H9 (cell line): ENCODE data around the gene SLC25A15. TPM values are rescaled to one million over a fixed set of nuclear protein-coding genes. Genes with fewer than 3 reads are reported as not detected.

Experiments used
- DNase-seq: peaks from one replicate; pipeline ENCODE4 v3.0.0-alpha.2; 2017
- H2AFZ ChIP-seq: one replicate; pipeline ENCODE4 v1.6.1; 2013; ENCODE audit warnings: mild to moderate bottlenecking, low read length, control low read depth, moderate library complexity
- H2AK5ac ChIP-seq: 2 replicates; pipeline ENCODE4 v1.6.1; 2013; ENCODE audit warnings: low read length, control low read depth, mixed read lengths; ENCODE audit not compliant: insufficient read length
- H2BK120ac ChIP-seq: one replicate; pipeline ENCODE4 v1.6.1; 2013; ENCODE audit warnings: low read depth, mild to moderate bottlenecking, low read length, control low read depth, inconsistent platforms; ENCODE audit not compliant: poor library complexity, severe bottlenecking
- H2BK12ac ChIP-seq: 2 replicates; pipeline ENCODE4 v1.6.1; 2013; ENCODE audit warnings: low read length, control low read depth, mixed read lengths, low read depth; ENCODE audit not compliant: insufficient read length
- H2BK15ac ChIP-seq: 2 replicates; pipeline ENCODE4 v1.6.1; 2013; ENCODE audit warnings: low read depth, low read length, control low read depth
- H2BK20ac ChIP-seq: one replicate; pipeline ENCODE4 v1.6.1; 2013; ENCODE audit warnings: low read depth, mild to moderate bottlenecking, low read length, control low read depth, inconsistent platforms; ENCODE audit not compliant: poor library complexity, severe bottlenecking
- H2BK5ac ChIP-seq: 2 replicates; pipeline ENCODE4 v1.6.1; 2013; ENCODE audit warnings: low read length, control low read depth, mixed read lengths; ENCODE audit not compliant: insufficient read length
- H3K14ac ChIP-seq: 2 replicates; pipeline ENCODE4 v1.6.1; 2013; ENCODE audit warnings: low read length, control low read depth; ENCODE audit not compliant: insufficient read depth
- H3K18ac ChIP-seq: 2 replicates; pipeline ENCODE4 v1.6.1; 2013; ENCODE audit warnings: low read depth, mild to moderate bottlenecking, mixed read lengths, low read length, control low read depth; ENCODE audit not compliant: insufficient read length
- H3K23ac ChIP-seq: 2 replicates; pipeline ENCODE4 v1.6.1; 2013; ENCODE audit warnings: low read length, control low read depth, mixed read lengths, low read depth; ENCODE audit not compliant: insufficient read length
- H3K23me2 ChIP-seq: 2 replicates; pipeline ENCODE4 v1.6.1; 2013; ENCODE audit warnings: low read depth, mild to moderate bottlenecking, mixed read lengths, low read length, control low read depth; ENCODE audit not compliant: insufficient read length, poor library complexity, severe bottlenecking
- H3K27ac ChIP-seq: 2 replicates; pipeline ENCODE4 v1.5.1; 2013; ENCODE audit warnings: low read length, control low read depth, mixed read lengths, low read depth; ENCODE audit not compliant: insufficient read length
- H3K27me3 ChIP-seq: 2 replicates; pipeline ENCODE4 v1.6.1; 2013; ENCODE audit warnings: low read length, control low read depth, inconsistent platforms; ENCODE audit not compliant: insufficient read depth
- H3K4ac ChIP-seq: 2 replicates; pipeline ENCODE4 v1.6.1; 2013; ENCODE audit warnings: low read depth, mild to moderate bottlenecking, control low read depth, inconsistent platforms, low read length, moderate library complexity
- H3K4me1 ChIP-seq: 2 replicates; pipeline ENCODE4 v1.6.1; 2013; ENCODE audit warnings: low read length, control low read depth, inconsistent platforms; ENCODE audit not compliant: insufficient read depth
- H3K4me2 ChIP-seq: 2 replicates; pipeline ENCODE4 v1.6.1; 2013; ENCODE audit warnings: low read length, control low read depth, mixed read lengths; ENCODE audit not compliant: insufficient read length, insufficient read depth
- H3K56ac ChIP-seq: 2 replicates; pipeline ENCODE4 v1.6.1; 2013; ENCODE audit warnings: low read depth, mild to moderate bottlenecking, mixed read lengths, low read length, control low read depth; ENCODE audit not compliant: insufficient read length
- H3K79me1 ChIP-seq: 2 replicates; pipeline ENCODE4 v1.6.1; 2013; ENCODE audit warnings: low read depth, mild to moderate bottlenecking, moderate library complexity, low read length, control low read depth, inconsistent platforms; ENCODE audit not compliant: insufficient read depth, poor library complexity, severe bottlenecking
- H3K79me2 ChIP-seq: 2 replicates; pipeline ENCODE4 v1.6.1; 2013; ENCODE audit warnings: low read length, control low read depth, inconsistent platforms; ENCODE audit not compliant: insufficient read depth
- H3K9ac ChIP-seq: 2 replicates; pipeline ENCODE4 v1.6.1; 2013; ENCODE audit warnings: low read length, control low read depth, mixed read lengths; ENCODE audit not compliant: insufficient read length; ENCODE audit errors: extremely low read depth
- H3K9me3 ChIP-seq: one replicate; pipeline ENCODE4 v1.6.1; 2013; ENCODE audit warnings: low read depth, low read length, inconsistent platforms; ENCODE audit not compliant: control insufficient read depth
- H3T11ph ChIP-seq: one replicate; pipeline ENCODE4 v1.6.1; 2013; ENCODE audit warnings: mild to moderate bottlenecking, low read length, control low read depth, inconsistent platforms
- H4K20me1 ChIP-seq: one replicate; pipeline ENCODE4 v1.6.1; 2013; ENCODE audit not compliant: control insufficient read depth, insufficient read length, insufficient read depth
- H4K5ac ChIP-seq: 2 replicates; pipeline ENCODE4 v1.6.1; 2013; ENCODE audit warnings: low read depth, mild to moderate bottlenecking, mixed read lengths, low read length, control low read depth; ENCODE audit not compliant: insufficient read length
- H4K8ac ChIP-seq: replicated peaks from 2 replicates; pipeline ENCODE4 v1.6.1; 2013; ENCODE audit warnings: low read length, control low read depth, mixed read lengths, low read depth; ENCODE audit not compliant: insufficient read length
- H4K91ac ChIP-seq: 2 replicates; pipeline ENCODE4 v1.6.1; 2013; ENCODE audit warnings: low read depth, mild to moderate bottlenecking, moderate library complexity, mixed read lengths, low read length, control low read depth; ENCODE audit not compliant: insufficient read length
- H3K27ac Mint-ChIP-seq, 3 experiments: 2 replicates in 2 of 3; 3 replicates in 1 of 3; pipeline ENCODE4 v1.8.0; 2020 to 2021; ENCODE audit warnings: mixed read lengths in 3 of 3, mild to moderate bottlenecking in 1 of 3, moderate library complexity in 1 of 3
- H3K27me3 Mint-ChIP-seq: 2 replicates; pipeline ENCODE4 v1.8.0; 2021; ENCODE audit warnings: low read depth, mild to moderate bottlenecking, moderate library complexity, mixed read lengths
- H3K36me3 Mint-ChIP-seq, 3 experiments: 2 replicates in 2 of 3; 3 replicates in 1 of 3; pipeline ENCODE4 v1.8.0; 2020 to 2021; ENCODE audit warnings: low read depth in 3 of 3, mixed read lengths in 3 of 3; ENCODE audit not compliant: insufficient read depth in 1 of 3
- H3K4me1 Mint-ChIP-seq, 2 experiments: 2 replicates each; pipeline ENCODE4 v1.8.0; 2020; ENCODE audit warnings: mixed read lengths in 2 of 2
- H3K4me3 Mint-ChIP-seq, 2 experiments: 2 replicates in 1 of 2; 3 replicates in 1 of 2; pipeline ENCODE4 v1.8.0; 2020 to 2021; ENCODE audit warnings: mild to moderate bottlenecking in 2 of 2, mixed read lengths in 2 of 2, moderate library complexity in 1 of 2
- H3K9me3 Mint-ChIP-seq, 2 experiments: 2 replicates in 1 of 2; 3 replicates in 1 of 2; pipeline ENCODE4 v1.8.0; 2020; ENCODE audit warnings: mild to moderate bottlenecking in 2 of 2, mixed read lengths in 2 of 2, moderate library complexity in 1 of 2
- WGBS: extraction: QIAGEN DNeasy Blood & Tissue Kit; methylation state at CpG from one replicate; pipeline ENCODE4 v1.1.7; 2013; ENCODE audit warnings: missing lambda C conversion rate, low lambda C conversion rate, mixed read lengths; ENCODE audit not compliant: insufficient read length; ENCODE audit errors: extremely low coverage; 5-methylcytosine and 5-hydroxymethylcytosine counted together
- total RNA-seq: library from RNA; stranded (reverse); gene quantifications from 2 replicates; pipeline ENCODE4 v1.2.1, GENCODE V29; 2021
- TF ChIP-seq, protein P1 (sequence below): fragments of 200-600 bp; sonication (generic); conservative IDR thresholded peaks from 3 replicates; pipeline ENCODE4 v1.8.0; 2021; ENCODE audit warnings: antibody characterized with exemption, mild to moderate bottlenecking

Gene SLC25A15
- total RNA-seq, 1 experiment from 2014 or later = 21.1 TPM

DNA sequence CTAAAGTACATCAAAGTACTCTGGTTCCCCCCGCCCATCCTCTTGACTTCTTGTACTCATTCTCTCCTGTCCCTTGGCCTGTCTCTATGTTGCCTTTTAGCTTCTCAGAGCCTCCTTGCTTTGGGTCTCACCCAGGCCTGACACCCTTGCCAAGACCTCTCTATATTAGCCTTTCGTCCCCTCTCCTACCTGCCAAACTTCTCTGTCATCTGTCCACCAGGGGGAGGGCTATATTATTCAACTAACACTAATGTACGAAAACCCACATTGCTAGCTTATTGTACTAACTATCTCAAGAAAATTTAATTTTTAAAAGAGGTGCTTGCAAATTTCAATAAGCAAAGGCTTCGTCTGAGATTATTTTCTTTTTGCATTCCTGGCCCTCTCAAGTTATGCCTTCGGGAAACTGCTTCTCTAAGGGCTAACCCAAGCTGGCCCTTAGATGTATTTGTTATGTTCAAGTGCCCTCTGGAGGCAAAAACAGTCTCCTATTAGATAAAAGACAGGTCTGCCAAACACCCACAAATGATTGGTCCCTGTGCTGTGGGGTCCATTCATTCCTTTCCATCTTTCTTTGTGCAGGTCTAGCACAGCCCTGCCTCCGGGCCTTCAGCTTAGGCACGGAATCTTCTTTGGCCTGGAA, 12.1 kb upstream of the SLC25A15 start:
- no peak overlapping the region for H3K4me2 ChIP-seq
- H3K23me2 ChIP-seq = no peaks in the 10 kb centered on the region
- H4K5ac ChIP-seq = no peak overlapping the region
- H2AK5ac ChIP-seq = no peak overlapping the region
- Mint-ChIP-seq H3K36me3 (no peaks in the 10 kb centered on the region), H3K4me3 (peak overlapping the region; percentile 33 to 45; a peak in 3 of 5 replicates), H3K4me1 (peaks cover 8 to 18% of the 10 kb centered on the region in 2 experiments), H3K27ac (no peak overlapping the region), H3K9me3 (no peaks in the 10 kb centered on the region), H3K27me3 (no peaks in the 10 kb centered on the region)
- H2AFZ ChIP-seq = no peak overlapping the region
- no peak overlapping the region for H3K4ac ChIP-seq
- H3K23ac ChIP-seq = no peak overlapping the region
- peak; percentile 51 for DNase-seq
- no CpG with 5 or more reads among the region's 7 CpGs for WGBS
- no peaks in the 10 kb centered on the region for H3K79me1 ChIP-seq
- TF ChIP-seq, protein P1, sequence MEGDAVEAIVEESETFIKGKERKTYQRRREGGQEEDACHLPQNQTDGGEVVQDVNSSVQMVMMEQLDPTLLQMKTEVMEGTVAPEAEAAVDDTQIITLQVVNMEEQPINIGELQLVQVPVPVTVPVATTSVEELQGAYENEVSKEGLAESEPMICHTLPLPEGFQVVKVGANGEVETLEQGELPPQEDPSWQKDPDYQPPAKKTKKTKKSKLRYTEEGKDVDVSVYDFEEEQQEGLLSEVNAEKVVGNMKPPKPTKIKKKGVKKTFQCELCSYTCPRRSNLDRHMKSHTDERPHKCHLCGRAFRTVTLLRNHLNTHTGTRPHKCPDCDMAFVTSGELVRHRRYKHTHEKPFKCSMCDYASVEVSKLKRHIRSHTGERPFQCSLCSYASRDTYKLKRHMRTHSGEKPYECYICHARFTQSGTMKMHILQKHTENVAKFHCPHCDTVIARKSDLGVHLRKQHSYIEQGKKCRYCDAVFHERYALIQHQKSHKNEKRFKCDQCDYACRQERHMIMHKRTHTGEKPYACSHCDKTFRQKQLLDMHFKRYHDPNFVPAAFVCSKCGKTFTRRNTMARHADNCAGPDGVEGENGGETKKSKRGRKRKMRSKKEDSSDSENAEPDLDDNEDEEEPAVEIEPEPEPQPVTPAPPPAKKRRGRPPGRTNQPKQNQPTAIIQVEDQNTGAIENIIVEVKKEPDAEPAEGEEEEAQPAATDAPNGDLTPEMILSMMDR = peak; percentile 93
- H3K56ac ChIP-seq = no peak overlapping the region
- no peaks in the 10 kb centered on the region for H4K20me1 ChIP-seq
- no peak overlapping the region for H3K27ac ChIP-seq
- no peak overlapping the region for H2BK5ac ChIP-seq
- no peaks in the 10 kb centered on the region for H3K79me2 ChIP-seq
- no peaks in the 10 kb centered on the region for H3K4me1 ChIP-seq
- H3K18ac ChIP-seq = no peak overlapping the region
- H3K9me3 ChIP-seq = no peaks in the 10 kb centered on the region
- no peak overlapping the region for H2BK120ac ChIP-seq
- H2BK20ac ChIP-seq = no peak overlapping the region
- H3K14ac ChIP-seq = no peak overlapping the region
- H3T11ph ChIP-seq = no peak overlapping the region
- no peak overlapping the region for H3K9ac ChIP-seq
- no peak overlapping the region for H2BK12ac ChIP-seq
- H4K8ac ChIP-seq = no peak overlapping the region
- no peaks in the 10 kb centered on the region for H3K27me3 ChIP-seq
- no peak overlapping the region for H2BK15ac ChIP-seq
- no peak overlapping the region for H4K91ac ChIP-seq
